ENCODE results near the gene EID1. TPM values are rescaled to one million over a fixed set of nuclear protein-coding genes. Genes with fewer than 3 reads are reported as not detected.

Gene EID1
- total and polyA plus RNA-seq, 7 donors, result 88.7 to 343 (median 291) TPM

GRCh38 chr15:48833526-48834239, 44.3 kb upstream of the EID1 start:
- H3K27me3 ChIP-seq, result no peaks in the 10 kb centered on the region
- DNase-seq, result no peak
- H3K36me3 ChIP-seq, result no peaks in the 10 kb centered on the region
- intact Hi-C loops (cut with DNase I), result no loop called here
- no peak overlapping the region for H3K27ac ChIP-seq
- no peaks in the 10 kb centered on the region for H3K4me1 ChIP-seq
- no peak overlapping the region for H3K4me3 ChIP-seq
- peaks cover 0 to 8% (median 2%) of the 10 kb centered on the region in 4 donors for H3K9me3 ChIP-seq
- no peak for TF ChIP-seq CTCF (IDR thresholded peaks at IDR 0.05)
- TF ChIP-seq EP300 (IDR thresholded peaks at IDR 0.05), result no peak
- no peak for TF ChIP-seq POLR2A (IDR thresholded peaks at IDR 0.05)

- no peak for TF ChIP-seq POLR2AphosphoS5 (IDR thresholded peaks at IDR 0.05)
- TF ChIP-seq EP300 (IDR thresholded peaks at IDR 0.05), result no peak
- TF ChIP-seq CTCF (IDR thresholded peaks at IDR 0.05), result no peak
- TF ChIP-seq POLR2A (IDR thresholded peaks at IDR 0.05), result no peak
- 89 to 90% methylated on average over 5 of the region's 5 CpGs for WGBS, 2 donors
- H3K27ac ChIP-seq, result no peak overlapping the region
- H3K9me3 ChIP-seq, result peaks cover 0 to 8% (median 2%) of the 10 kb centered on the region in 4 donors
- H3K27me3 ChIP-seq, result no peaks in the 10 kb centered on the region
- H3K4me1 ChIP-seq, result no peaks in the 10 kb centered on the region
- no peak overlapping the region for H3K4me3 ChIP-seq
- DNase-seq, result no peak
- H3K36me3 ChIP-seq, result no peaks in the 10 kb centered on the region
- intact Hi-C loops (cut with DNase I), result no loop called here
Observed at GRCh38 chr15:48834756-48835155, 43.2 kb upstream of the EID1 start.

DNA sequence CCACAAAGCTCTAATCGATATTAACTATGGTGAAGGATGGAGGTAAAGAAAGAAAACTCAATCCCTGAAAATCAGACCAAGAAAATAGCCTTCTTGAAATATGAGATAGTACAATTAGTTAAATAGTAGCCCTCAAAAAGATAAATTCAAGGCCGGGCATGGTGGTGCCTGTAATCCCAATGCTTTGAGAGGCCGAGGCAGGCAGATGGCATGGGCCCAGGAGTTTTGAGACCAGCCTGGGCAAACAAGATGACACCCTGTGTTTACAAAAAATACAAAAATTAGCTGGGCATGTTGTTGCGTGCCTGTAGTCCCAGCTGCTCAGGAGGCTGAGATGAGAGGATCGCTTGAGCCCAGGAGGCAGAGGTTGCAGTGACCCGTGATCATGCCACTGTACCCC, 35.4 kb upstream of the EID1 start:
- 93% methylated on average over 6 of the region's 6 CpGs for WGBS, 2 donors
- no peak for DNase-seq

GRCh38 chr15:48845123-48845522, 32.8 kb upstream of the EID1 start:
- TF ChIP-seq EP300 (IDR thresholded peaks at IDR 0.05) (no peak), CTCF (IDR thresholded peaks at IDR 0.05) (no peak), POLR2AphosphoS5 (IDR thresholded peaks at IDR 0.05) (no peak), POLR2A (IDR thresholded peaks at IDR 0.05) (no peak)
- no peak for DNase-seq
- 73% methylated on average over 1 of the region's 1 CpG for WGBS, 2 donors

More for the DNA sequence above, 35.4 kb upstream of the EID1 start:
- intact Hi-C loops (cut with DNase I), result no loop called here
- Histone ChIP-seq H3K36me3 (no peaks in the 10 kb centered on the region), H3K27ac (no peak overlapping the region), H3K27me3 (no peaks in the 10 kb centered on the region), H3K4me3 (no peak overlapping the region), H3K4me1 (no peaks in the 10 kb centered on the region), H3K9me3 (no peaks in the 10 kb centered on the region)
- TF ChIP-seq CTCF (IDR thresholded peaks at IDR 0.05) (no peak), POLR2A (IDR thresholded peaks at IDR 0.05) (no peak), POLR2AphosphoS5 (IDR thresholded peaks at IDR 0.05) (no peak), EP300 (IDR thresholded peaks at IDR 0.05) (no peak)

GRCh38 chr15:48850648-48851047, 27.3 kb upstream of the EID1 start:
- 89 to 94% methylated on average over 2 of the region's 2 CpGs for WGBS, 2 donors

More at GRCh38 chr15:48845123-48845522, 32.8 kb upstream of the EID1 start:
- Histone ChIP-seq H3K27ac (no peak overlapping the region), H3K9me3 (no peaks in the 10 kb centered on the region), H3K27me3 (no peaks in the 10 kb centered on the region), H3K36me3 (no peaks in the 10 kb centered on the region), H3K4me1 (no peaks in the 10 kb centered on the region), H3K4me3 (no peak overlapping the region)
- intact Hi-C loops (cut with DNase I), result no loop called here

More at GRCh38 chr15:48850648-48851047, 27.3 kb upstream of the EID1 start:
- no peak for TF ChIP-seq EP300 (IDR thresholded peaks at IDR 0.05)
- no peak for TF ChIP-seq POLR2AphosphoS5 (IDR thresholded peaks at IDR 0.05)
- no peak for TF ChIP-seq POLR2A (IDR thresholded peaks at IDR 0.05)
- TF ChIP-seq CTCF (IDR thresholded peaks at IDR 0.05), result no peak
- no peaks in the 10 kb centered on the region for H3K9me3 ChIP-seq
- H3K27ac ChIP-seq, result no peak overlapping the region
- intact Hi-C loops (cut with DNase I), result no loop called here
- no peak for DNase-seq
- H3K36me3 ChIP-seq, result no peaks in the 10 kb centered on the region
- no peak overlapping the region for H3K4me3 ChIP-seq
- H3K4me1 ChIP-seq, result peaks cover 0 to 5% (median 5%) of the 10 kb centered on the region in 4 donors
- H3K27me3 ChIP-seq, result no peaks in the 10 kb centered on the region

All from sigmoid colon (tissue), 7 donors.